ENCODE data around the gene AP3D1. TPM values are rescaled to one million over a fixed set of nuclear protein-coding genes. Genes with fewer than 3 reads are reported as not detected.
A peak's percentile ranks its signal among the peaks of the same experiment; 100 is the strongest.

Gene AP3D1
- total and polyA plus RNA-seq, 9 of the 15 experiments (the other 6 are each of a cell fraction or from before 2014, with no cell fraction given): 1.2 to 86.1 (median 35.9) TPM

DNA sequence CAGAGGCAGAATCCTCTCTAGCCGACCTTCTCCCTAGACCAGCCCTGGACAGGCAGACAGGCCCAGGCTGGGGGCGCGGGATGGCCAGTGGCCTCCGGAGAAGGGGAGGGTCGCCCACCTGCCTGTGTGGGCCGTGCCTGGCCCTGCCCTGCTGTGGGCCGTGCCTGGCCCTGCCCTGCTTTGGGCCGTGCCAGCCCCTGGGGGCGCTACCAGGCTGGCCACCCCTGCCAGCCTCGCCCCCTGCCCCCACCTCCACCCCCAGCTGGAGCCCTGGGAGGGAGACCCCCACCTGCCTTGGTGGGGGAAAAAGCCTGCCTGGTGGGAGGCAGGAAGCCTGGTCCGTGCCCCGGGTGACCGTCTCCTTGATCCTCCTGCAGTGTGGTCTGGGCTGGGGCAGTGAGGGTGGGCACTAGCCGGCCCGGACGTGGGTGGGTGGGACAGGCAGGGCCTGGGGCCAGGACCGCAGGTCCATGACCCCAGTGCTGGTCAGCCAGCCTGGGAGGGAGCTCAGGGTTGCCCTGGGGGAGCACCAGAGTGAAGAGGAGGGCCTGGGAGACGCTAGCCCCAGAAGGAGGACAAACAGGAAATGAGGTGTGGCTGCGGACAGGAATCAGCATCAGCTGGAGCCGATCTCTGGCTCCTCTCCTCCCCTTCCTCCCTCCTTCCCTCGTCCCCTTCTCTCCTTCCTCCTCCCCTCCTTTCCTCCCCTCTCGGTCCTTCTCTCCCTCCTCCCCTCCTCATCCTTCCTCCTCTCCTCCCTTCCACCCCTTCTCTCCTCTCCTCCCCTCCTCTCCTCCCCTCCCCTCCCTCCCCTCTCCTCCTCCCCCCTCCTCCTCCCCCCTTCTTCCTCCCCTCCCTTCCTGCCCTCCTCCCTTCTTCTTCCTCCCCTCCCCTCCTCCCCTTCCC, 95.2 kb downstream of the AP3D1 start (continued):
- TF ChIP-seq CTBP1 (IDR thresholded peaks at IDR 0.05; ENCODE audit: borderline replicate concordance) (peak; percentile 54; the same call in 1 of the 2 replicates), EZH2 (IDR thresholded peaks at IDR 0.05; ENCODE audit: borderline replicate concordance, low read depth, low read length) (no peak), PTRF (tag; IDR thresholded peaks at IDR 0.05) (no peak), POLR2H (tag; IDR thresholded peaks at IDR 0.05; ENCODE audit: low read depth) (peak; percentile 48), TCF7L2 (IDR thresholded peaks at IDR 0.05; ENCODE audit: low read depth, low read length) (no peak), ZFP30 (CRISPR knock-in tag; IDR thresholded peaks at IDR 0.05; ENCODE audit: borderline replicate concordance) (no peak), KAT8 (IDR thresholded peaks at IDR 0.05; ENCODE audit: low read depth) (no peak), ZNF584 (CRISPR knock-in tag; IDR thresholded peaks at IDR 0.05; ENCODE audit: low read depth) (peak; percentile 89), ETV6 (IDR thresholded peaks at IDR 0.05; ENCODE audit: borderline replicate concordance in 1 of 2, low read depth in 2 of 2, low read length in 1 of 2) (peak; percentile 77 to 80; a peak in 2 of 4 replicates), ETV6 (CRISPR knock-in tag; IDR thresholded peaks at IDR 0.05; ENCODE audit: borderline replicate concordance) (no peak), ERF (CRISPR knock-in tag; IDR thresholded peaks at IDR 0.05) (0 out of 2 replicates have a peak, but pooled peaks have one; percentile 29), SRF (CRISPR knock-in tag; IDR thresholded peaks at IDR 0.05) (no peak), JUN (IDR thresholded peaks at IDR 0.05; ENCODE audit: borderline replicate concordance, low read depth, low read length) (peak; percentile 28; the same call in 1 of the 2 replicates), JUN (CRISPR knock-in tag; IDR thresholded peaks at IDR 0.05; ENCODE audit: borderline replicate concordance) (no peak), ZC3H4 (CRISPR knock-in tag; IDR thresholded peaks at IDR 0.05; ENCODE audit: borderline replicate concordance) (no peak), ZNF3 (CRISPR knock-in tag; IDR thresholded peaks at IDR 0.05) (no peak), ZNF175 (CRISPR knock-in tag; IDR thresholded peaks at IDR 0.05; ENCODE audit: low read depth) (peak; percentile 86), ZNF184 (CRISPR knock-in tag; IDR thresholded peaks at IDR 0.05) (no peak), ARNT (IDR thresholded peaks at IDR 0.05) (peak in 1 of 2 experiments; percentile 62; a peak in 1 of 4 replicates), RBM22 (IDR thresholded peaks at IDR 0.05; ENCODE audit: low read depth, low read length, poor library complexity, severe bottlenecking) (no peak), ZNF324 (CRISPR knock-in tag; IDR thresholded peaks at IDR 0.05) (no peak), ZNF644 (tag; IDR thresholded peaks at IDR 0.05; ENCODE audit: low read depth) (no peak; the same call in 1 of the 2 replicates)
- TF ChIP-seq, protein P1, sequence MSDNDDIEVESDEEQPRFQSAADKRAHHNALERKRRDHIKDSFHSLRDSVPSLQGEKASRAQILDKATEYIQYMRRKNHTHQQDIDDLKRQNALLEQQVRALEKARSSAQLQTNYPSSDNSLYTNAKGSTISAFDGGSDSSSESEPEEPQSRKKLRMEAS (CRISPR knock-in tag; IDR thresholded peaks at IDR 0.05): 0 out of 2 replicates have a peak, but pooled peaks have one; percentile 5
- TF ChIP-seq, protein P2, sequence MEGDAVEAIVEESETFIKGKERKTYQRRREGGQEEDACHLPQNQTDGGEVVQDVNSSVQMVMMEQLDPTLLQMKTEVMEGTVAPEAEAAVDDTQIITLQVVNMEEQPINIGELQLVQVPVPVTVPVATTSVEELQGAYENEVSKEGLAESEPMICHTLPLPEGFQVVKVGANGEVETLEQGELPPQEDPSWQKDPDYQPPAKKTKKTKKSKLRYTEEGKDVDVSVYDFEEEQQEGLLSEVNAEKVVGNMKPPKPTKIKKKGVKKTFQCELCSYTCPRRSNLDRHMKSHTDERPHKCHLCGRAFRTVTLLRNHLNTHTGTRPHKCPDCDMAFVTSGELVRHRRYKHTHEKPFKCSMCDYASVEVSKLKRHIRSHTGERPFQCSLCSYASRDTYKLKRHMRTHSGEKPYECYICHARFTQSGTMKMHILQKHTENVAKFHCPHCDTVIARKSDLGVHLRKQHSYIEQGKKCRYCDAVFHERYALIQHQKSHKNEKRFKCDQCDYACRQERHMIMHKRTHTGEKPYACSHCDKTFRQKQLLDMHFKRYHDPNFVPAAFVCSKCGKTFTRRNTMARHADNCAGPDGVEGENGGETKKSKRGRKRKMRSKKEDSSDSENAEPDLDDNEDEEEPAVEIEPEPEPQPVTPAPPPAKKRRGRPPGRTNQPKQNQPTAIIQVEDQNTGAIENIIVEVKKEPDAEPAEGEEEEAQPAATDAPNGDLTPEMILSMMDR (IDR thresholded peaks at IDR 0.05 in 2 of 3, conservative IDR thresholded peaks at IDR 0.05 in 1 of 3; ENCODE audit: insufficient read depth in 2 of 3, low read depth in 1 of 3, low read length in 3 of 3): no peak
